HUES6 (cell line): Measurements from ENCODE around the gene VAMP5.
"Not testable (repeated sequence)": the region's sequence is repeated elsewhere in the genome, so short reads cannot be mapped to it uniquely, and the experiment has no call there.

Source experiments
- H3K27ac ChIP-seq: 2 replicates; pipeline ENCODE4 v1.7.0; 2013; ENCODE audit warnings: low read depth, mild to moderate bottlenecking, low read length, inconsistent platforms
- H3K27me3 ChIP-seq: 2 replicates; pipeline ENCODE4 v1.6.1; 2013; ENCODE audit warnings: low read length; ENCODE audit not compliant: control insufficient read depth, insufficient read depth
- H3K36me3 ChIP-seq: 2 replicates; pipeline ENCODE4 v1.6.1; 2013; ENCODE audit warnings: low read length; ENCODE audit not compliant: control insufficient read depth, insufficient read depth
- H3K4me1 ChIP-seq: 2 replicates; pipeline ENCODE4 v1.6.1; 2013; ENCODE audit warnings: low read length; ENCODE audit not compliant: control insufficient read depth, insufficient read depth
- H3K4me3 ChIP-seq: 2 replicates; pipeline ENCODE4 v1.5.1; 2013; ENCODE audit warnings: low read depth, low read length
- H3K9ac ChIP-seq: one replicate; pipeline ENCODE4 v1.6.1; 2013; ENCODE audit warnings: mild to moderate bottlenecking, low read length
- H3K9me3 ChIP-seq: 2 replicates; pipeline ENCODE4 v1.6.1; 2013; ENCODE audit warnings: low read depth, low read length; ENCODE audit not compliant: control insufficient read depth, insufficient read depth

The VAMP5 gene

DNA sequence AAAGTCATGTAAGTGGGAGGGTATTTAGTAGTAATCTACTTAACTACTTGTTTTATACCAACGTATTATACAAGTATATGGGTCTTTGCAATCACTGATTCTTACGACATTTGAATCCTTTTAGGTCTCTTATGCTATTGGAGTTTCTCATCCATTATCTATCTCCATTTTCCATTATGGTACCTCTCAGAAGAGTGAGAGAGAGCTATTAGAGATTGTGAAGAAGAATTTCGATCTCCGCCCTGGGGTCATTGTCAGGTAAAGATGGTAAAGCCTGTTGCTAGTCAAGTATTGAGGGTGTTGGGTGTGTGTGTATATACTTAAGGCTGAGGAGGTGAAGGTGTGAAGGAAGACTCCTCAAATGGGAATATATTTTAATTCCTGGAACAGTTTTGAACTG, 41.5 kb upstream of the VAMP5 start:
- no peak overlapping the region for H3K4me3 ChIP-seq
- H3K4me1 ChIP-seq: peaks cover 10% of the 10 kb centered on the region
- no peaks in the 10 kb centered on the region for H3K27me3 ChIP-seq
- no peak overlapping the region for H3K9ac ChIP-seq
- H3K9me3 ChIP-seq: no peaks in the 10 kb centered on the region
- H3K36me3 ChIP-seq: peaks cover 78% of the 10 kb centered on the region
- H3K27ac ChIP-seq: no peak overlapping the region

DNA sequence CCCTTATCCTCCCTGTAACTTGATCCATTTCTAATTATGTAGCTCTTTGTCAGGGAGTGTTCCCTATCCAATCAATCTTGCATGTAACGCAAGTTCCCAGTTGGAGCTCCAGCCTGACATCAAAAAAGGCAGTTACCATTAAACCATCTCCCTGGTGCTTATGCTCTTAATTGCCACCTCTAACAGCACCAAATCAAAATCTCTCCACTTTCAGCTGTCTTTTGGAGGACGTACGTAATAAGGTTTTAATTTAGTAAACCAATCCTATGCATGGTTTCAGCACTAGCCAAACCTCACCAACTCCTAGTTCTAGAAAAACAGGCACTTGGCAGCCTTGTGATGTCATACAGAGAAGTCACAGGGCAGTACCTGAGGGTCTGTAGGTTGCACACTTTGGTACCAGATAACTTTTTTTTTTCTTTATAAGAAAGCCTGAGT, 40.0 kb upstream of the VAMP5 start:
- H3K9ac ChIP-seq, H3K4me3 ChIP-seq, H3K4me1 ChIP-seq, H3K27me3 ChIP-seq, H3K9me3 ChIP-seq, H3K27ac ChIP-seq: not testable (repeated sequence)
- peaks cover 82% of the 10 kb centered on the region for H3K36me3 ChIP-seq

DNA sequence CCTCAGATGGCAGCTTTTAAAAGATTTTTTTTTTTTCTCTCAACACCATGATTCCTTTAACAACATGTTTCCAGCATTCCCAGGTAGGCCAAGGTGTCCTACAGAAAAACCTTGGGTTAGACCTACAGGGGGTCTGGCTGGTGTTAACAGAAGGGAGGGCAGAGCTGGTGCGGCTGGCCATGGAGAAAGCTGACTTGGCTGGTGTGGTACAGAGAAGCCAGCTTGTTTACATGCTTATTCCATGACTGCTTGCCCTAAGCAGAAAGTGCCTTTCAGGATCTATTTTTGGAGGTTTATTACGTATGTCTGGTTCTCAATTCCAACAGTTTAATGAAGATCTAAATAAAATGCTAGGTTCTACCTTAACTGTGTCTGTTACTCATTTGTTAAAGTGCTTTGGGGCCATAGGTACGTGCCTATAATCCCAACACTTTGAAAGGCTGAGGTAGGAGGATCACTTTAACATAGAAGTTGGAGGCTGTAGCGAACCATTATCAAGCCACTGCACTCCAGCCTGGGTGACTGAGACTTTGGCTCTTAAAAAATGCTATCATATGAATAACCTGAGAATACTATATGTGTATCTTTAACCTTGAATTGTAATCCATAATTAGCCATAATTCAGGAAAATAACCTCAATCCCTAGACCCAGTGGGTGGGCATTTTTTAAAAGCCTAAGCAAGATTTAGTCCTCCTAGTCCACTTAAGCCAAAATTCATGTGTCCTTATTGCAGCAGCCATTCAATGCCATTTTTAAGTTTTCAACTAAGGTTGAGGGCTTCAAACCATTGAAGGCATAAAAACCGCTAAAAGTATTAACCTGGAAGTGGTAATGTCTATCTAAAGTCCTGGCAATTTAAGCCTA, 39.1 kb upstream of the VAMP5 start:
- not testable (repeated sequence) for H3K9ac ChIP-seq, H3K4me3 ChIP-seq, H3K27ac ChIP-seq, H3K27me3 ChIP-seq, H3K9me3 ChIP-seq, H3K4me1 ChIP-seq
- H3K36me3 ChIP-seq: peaks cover 80% of the 10 kb centered on the region

DNA sequence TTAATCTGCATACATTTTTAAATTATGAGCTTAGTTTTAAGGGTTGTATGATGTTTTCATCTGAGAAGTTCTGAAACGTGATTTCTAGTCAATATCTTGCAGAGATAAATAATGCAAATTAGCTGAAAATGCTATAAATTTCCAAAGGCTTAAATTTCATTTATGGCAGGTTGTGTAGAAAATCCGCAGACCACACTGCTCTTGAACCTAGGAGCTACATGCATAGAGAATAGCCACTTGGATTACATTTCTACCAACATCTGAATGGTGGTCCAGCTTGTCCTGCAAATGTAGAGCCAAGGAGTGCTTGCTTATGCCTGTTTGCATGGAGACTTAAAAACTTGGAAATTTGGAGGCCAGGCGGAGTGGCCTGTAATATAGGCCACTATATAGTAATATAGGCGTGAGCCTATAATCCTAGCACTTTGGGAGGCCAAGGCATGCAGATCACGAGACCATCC, 38.4 kb upstream of the VAMP5 start:
- no peak overlapping the region for H3K9ac ChIP-seq
- peaks cover 80% of the 10 kb centered on the region for H3K36me3 ChIP-seq
- H3K27ac ChIP-seq: no peak overlapping the region
- H3K27me3 ChIP-seq: no peaks in the 10 kb centered on the region
- H3K4me1 ChIP-seq: peaks cover 6% of the 10 kb centered on the region
- no peak overlapping the region for H3K4me3 ChIP-seq
- no peaks in the 10 kb centered on the region for H3K9me3 ChIP-seq

DNA sequence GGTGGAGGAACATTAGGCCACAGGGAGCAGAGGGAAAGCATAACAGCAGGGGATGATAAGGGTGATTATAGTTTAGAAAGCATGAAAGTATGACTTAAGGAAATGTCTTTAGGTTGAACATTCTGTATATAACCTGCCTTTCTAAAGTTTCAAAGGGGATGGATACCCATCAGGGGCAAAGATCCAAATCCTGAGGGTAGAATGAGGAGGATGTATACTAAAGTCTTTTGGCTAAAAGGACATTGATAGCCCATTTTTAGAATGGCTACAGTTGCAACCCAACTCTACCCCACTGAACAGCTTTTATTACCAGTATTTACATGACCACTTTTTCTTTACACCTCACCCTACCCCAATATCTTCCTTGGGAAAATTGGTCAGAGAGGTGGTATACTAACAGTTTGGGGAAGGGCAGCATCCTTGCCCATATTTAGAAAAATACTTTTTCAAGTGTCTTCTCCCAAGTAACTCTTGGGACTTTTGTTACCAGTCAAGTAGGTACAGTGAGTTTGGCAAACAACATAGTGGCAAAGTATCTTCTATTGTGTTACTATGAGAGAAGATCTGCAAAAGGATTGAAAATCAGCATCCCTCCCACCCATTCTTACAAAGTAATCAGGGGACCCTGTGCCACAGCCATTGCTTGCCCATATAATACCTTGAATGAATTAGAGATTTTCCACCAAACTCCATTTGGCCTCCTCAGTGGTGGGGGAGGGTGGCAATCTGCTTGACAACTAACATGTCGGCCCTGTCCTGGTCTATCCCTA, 37.0 kb upstream of the VAMP5 start:
- H3K4me3 ChIP-seq: no peak overlapping the region
- no peaks in the 10 kb centered on the region; the same call in 1 of the 2 replicates for H3K4me1 ChIP-seq
- H3K9ac ChIP-seq: no peak overlapping the region
- no peak overlapping the region for H3K27ac ChIP-seq
- H3K36me3 ChIP-seq: peaks cover 78% of the 10 kb centered on the region
- H3K9me3 ChIP-seq: no peaks in the 10 kb centered on the region
- no peaks in the 10 kb centered on the region for H3K27me3 ChIP-seq

DNA sequence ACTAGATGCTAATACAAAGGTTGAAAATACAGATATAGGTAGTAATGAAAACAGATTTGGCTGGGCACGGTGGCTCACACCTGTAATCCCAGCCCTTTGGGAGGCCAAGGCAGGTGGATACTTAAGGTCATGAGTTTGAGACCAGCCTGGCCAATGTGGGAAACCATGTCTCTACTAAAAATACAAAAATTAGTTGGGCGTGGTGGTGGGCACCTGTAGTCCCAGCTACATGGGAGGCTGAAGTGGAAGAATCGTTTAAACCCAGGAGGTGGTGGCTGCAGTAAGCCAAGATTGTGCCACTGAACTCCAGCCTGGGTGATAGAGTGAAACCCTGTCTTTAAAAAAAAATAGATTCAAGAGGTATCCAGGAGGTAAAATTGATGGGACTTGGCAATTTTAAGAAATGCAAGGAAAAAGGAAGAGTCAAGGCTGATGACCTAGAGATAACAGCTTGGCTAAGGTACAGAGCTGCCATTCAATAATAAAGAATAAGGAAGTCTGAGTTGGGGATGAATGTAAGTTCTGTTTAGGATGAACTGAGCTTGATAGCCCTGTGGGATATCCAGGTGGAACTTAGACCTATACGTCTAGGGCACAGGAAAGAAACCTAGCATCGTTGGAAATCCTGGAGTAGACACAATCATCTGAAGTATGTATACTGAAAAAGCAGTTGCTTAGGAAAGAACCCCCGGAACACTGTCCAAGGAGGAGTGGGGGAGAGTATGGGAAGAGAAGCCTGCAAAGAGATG, 36.2 kb upstream of the VAMP5 start:
- Histone ChIP-seq H3K27ac (no peak overlapping the region), H3K9me3 (no peaks in the 10 kb centered on the region), H3K9ac (no peak overlapping the region), H3K27me3 (no peaks in the 10 kb centered on the region), H3K4me1 (no peaks in the 10 kb centered on the region; the same call in 1 of the 2 replicates), H3K36me3 (peaks cover 78% of the 10 kb centered on the region), H3K4me3 (no peak overlapping the region)

DNA sequence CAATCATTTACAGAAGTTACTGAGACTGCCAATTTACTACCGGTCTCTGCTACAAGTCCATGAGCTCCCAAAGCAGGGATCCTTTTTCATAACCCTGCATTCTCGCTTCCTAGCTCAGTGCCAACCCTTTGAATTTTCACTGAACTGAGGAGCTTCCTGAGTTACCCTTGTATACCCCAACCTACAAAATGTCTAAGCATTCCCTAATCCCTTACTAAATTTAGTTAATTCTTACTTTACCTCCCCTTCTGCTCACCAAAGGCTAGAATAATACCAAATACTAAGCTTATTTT, 35.7 kb upstream of the VAMP5 start:
- no peak overlapping the region for H3K27ac ChIP-seq

DNA sequence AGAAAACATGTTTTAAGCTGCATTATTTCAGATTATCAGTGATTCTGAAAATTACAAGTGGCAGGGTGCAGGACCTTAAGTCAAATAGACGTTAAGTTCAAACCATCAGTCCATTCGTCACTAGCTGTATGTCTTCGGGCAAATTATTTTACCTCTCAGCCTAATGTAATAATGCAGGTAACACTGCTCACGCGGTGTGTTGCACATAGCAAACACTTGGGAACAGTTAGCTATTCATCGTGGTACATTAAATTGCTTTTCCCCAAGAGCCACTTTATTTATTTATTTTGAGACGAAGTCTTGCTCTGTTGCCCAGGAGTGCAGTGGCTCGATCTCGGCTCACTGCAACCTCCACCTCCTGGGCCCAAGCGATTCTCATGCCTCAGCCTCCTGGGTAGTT, 35.1 kb upstream of the VAMP5 start:
- H3K4me3 ChIP-seq: no peak overlapping the region
- no peaks in the 10 kb centered on the region; the same call in 1 of the 2 replicates for H3K4me1 ChIP-seq
- no peaks in the 10 kb centered on the region for H3K27me3 ChIP-seq
- no peak overlapping the region for H3K9ac ChIP-seq
- H3K36me3 ChIP-seq: peaks cover 76% of the 10 kb centered on the region
- no peaks in the 10 kb centered on the region for H3K9me3 ChIP-seq
- H3K27ac ChIP-seq: no peak overlapping the region

More for the DNA sequence above, 35.7 kb upstream of the VAMP5 start:
- H3K4me3 ChIP-seq: no peak overlapping the region
- H3K4me1 ChIP-seq: no peaks in the 10 kb centered on the region; the same call in 1 of the 2 replicates
- H3K36me3 ChIP-seq: peaks cover 77% of the 10 kb centered on the region
- H3K27me3 ChIP-seq: no peaks in the 10 kb centered on the region
- H3K9me3 ChIP-seq: no peaks in the 10 kb centered on the region
- H3K9ac ChIP-seq: no peak overlapping the region

DNA sequence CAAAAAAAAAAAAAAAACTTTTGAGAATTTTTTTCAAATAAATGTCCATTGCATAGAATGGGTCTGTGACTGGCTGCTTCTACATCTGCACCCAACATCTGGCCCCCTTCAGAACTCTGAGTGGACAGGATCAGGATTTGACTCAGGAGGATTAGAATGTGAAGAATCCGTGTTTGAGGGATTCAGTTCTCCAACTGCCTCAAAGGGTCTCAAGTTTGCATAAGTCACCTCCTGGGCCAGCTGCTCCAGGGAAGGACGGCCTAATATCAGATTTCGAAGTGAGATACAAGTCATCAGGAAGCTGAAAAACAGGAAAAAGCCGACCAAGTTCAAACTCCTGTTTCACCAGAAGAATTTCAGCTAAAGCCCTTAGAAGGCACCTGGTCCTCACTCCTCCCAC, 34.4 kb upstream of the VAMP5 start:
- H3K4me1 ChIP-seq: no peaks in the 10 kb centered on the region; the same call in 1 of the 2 replicates
- H3K9ac ChIP-seq: no peak overlapping the region
- H3K4me3 ChIP-seq: no peak overlapping the region
- H3K9me3 ChIP-seq: no peaks in the 10 kb centered on the region
- H3K27me3 ChIP-seq: no peaks in the 10 kb centered on the region
- peaks cover 76% of the 10 kb centered on the region for H3K36me3 ChIP-seq
- H3K27ac ChIP-seq: no peak overlapping the region

DNA sequence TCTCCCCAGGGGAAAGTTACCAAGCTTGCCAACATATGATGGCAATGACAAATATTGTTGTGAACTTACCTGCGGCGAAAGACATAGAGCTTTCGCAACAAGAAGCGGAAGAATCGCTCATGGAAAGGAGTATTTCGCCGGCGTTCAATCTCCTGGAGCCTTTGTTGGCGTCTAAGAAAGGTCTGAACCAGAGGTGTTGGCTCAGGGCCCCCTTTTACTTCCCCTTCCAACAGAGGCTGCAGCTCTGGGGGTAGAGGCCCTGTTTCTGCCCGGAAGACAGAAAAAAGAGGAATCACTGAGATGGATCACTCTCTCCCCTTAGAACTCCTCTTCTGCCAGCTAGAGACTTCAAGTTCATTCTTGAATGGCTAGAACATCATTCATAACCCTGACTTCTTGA, 33.7 kb upstream of the VAMP5 start:
- H3K27ac ChIP-seq: no peak overlapping the region
- no peak overlapping the region for H3K4me3 ChIP-seq
- no peaks in the 10 kb centered on the region for H3K9me3 ChIP-seq
- H3K9ac ChIP-seq: no peak overlapping the region
- H3K36me3 ChIP-seq: peaks cover 76% of the 10 kb centered on the region
- H3K4me1 ChIP-seq: no peaks in the 10 kb centered on the region; the same call in 1 of the 2 replicates
- H3K27me3 ChIP-seq: no peaks in the 10 kb centered on the region
